Neural cell (in vitro differentiated cells): ENCODE data around the gene TELO2.

Experiments
- MXI1 ChIP-seq: fragments of 450-650 bp; conservative IDR thresholded peaks from 2 replicates; pipeline ENCODE4 v1.6.1; 2014; ENCODE audit warnings: antibody characterized with exemption, mild to moderate bottlenecking; ENCODE audit not compliant: poor library complexity, severe bottlenecking
- POLR2AphosphoS5 ChIP-seq: IDR thresholded peaks from 2 replicates; pipeline ENCODE4 v1.6.1; 2012
- SMC3 ChIP-seq: fragments of 450-650 bp; conservative IDR thresholded peaks from 2 replicates; pipeline ENCODE4 v1.6.1; 2014; ENCODE audit warnings: antibody characterized with exemption, mild to moderate bottlenecking, moderate library complexity; ENCODE audit not compliant: poor library complexity
- TAF1 ChIP-seq: IDR thresholded peaks from 2 replicates; pipeline ENCODE4 v1.6.1; 2012; ENCODE audit warnings: low read depth
- TF ChIP-seq, protein P1 (sequence below): fragments of 450-650 bp; IDR thresholded peaks from 2 replicates; pipeline ENCODE4 v1.5.1; 2014; ENCODE audit warnings: antibody characterized with exemption, mild to moderate bottlenecking, moderate library complexity; ENCODE audit not compliant: poor library complexity, severe bottlenecking
- TF ChIP-seq, protein P2 (sequence below): IDR thresholded peaks from 2 replicates; pipeline ENCODE4 v1.6.1; 2012; ENCODE audit warnings: borderline replicate concordance

- TF ChIP-seq, protein P1, sequence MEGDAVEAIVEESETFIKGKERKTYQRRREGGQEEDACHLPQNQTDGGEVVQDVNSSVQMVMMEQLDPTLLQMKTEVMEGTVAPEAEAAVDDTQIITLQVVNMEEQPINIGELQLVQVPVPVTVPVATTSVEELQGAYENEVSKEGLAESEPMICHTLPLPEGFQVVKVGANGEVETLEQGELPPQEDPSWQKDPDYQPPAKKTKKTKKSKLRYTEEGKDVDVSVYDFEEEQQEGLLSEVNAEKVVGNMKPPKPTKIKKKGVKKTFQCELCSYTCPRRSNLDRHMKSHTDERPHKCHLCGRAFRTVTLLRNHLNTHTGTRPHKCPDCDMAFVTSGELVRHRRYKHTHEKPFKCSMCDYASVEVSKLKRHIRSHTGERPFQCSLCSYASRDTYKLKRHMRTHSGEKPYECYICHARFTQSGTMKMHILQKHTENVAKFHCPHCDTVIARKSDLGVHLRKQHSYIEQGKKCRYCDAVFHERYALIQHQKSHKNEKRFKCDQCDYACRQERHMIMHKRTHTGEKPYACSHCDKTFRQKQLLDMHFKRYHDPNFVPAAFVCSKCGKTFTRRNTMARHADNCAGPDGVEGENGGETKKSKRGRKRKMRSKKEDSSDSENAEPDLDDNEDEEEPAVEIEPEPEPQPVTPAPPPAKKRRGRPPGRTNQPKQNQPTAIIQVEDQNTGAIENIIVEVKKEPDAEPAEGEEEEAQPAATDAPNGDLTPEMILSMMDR = no peak
- TF ChIP-seq POLR2AphosphoS5 (no peak), MXI1 (no peak), SMC3 (no peak), TAF1 (no peak)
- TF ChIP-seq, protein P2, sequence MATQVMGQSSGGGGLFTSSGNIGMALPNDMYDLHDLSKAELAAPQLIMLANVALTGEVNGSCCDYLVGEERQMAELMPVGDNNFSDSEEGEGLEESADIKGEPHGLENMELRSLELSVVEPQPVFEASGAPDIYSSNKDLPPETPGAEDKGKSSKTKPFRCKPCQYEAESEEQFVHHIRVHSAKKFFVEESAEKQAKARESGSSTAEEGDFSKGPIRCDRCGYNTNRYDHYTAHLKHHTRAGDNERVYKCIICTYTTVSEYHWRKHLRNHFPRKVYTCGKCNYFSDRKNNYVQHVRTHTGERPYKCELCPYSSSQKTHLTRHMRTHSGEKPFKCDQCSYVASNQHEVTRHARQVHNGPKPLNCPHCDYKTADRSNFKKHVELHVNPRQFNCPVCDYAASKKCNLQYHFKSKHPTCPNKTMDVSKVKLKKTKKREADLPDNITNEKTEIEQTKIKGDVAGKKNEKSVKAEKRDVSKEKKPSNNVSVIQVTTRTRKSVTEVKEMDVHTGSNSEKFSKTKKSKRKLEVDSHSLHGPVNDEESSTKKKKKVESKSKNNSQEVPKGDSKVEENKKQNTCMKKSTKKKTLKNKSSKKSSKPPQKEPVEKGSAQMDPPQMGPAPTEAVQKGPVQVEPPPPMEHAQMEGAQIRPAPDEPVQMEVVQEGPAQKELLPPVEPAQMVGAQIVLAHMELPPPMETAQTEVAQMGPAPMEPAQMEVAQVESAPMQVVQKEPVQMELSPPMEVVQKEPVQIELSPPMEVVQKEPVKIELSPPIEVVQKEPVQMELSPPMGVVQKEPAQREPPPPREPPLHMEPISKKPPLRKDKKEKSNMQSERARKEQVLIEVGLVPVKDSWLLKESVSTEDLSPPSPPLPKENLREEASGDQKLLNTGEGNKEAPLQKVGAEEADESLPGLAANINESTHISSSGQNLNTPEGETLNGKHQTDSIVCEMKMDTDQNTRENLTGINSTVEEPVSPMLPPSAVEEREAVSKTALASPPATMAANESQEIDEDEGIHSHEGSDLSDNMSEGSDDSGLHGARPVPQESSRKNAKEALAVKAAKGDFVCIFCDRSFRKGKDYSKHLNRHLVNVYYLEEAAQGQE = no peak
Observed at GRCh38 chr16:1523581-1524245, 30.6 kb downstream of the TELO2 start.
